GM18517 (cell line): Measurements from ENCODE around the gene CCDC142.
"Not testable (repeated sequence)": the region's sequence is repeated elsewhere in the genome, so short reads cannot be mapped to it uniquely, and the experiment has no call there.

Experiments used
- ATAC-seq: cut with Tn5 transposase; IDR thresholded peaks from one replicate; pipeline ENCODE4 v1.9.1; 2021; ENCODE audit warnings: mild to moderate bottlenecking, moderate library complexity; ENCODE audit not compliant: unreplicated experiment

The CCDC142 gene

GRCh38 chr2:74472086-74472944 is 10.5 kb downstream of the CCDC142 start, which contains the start of gene MRPL53:
Gene MRPL53 (minus strand): TSS chr2:74472680. CDS start chr2:74472660, 20 bp downstream.
- ATAC-seq = peak; percentile 81

- no peak for ATAC-seq
These were observed 11.3 kb downstream of the CCDC142 start for GRCh38 chr2:74471332-74472065.

- ATAC-seq = not testable (repeated sequence)
These were observed 12.1 kb downstream of the CCDC142 start for GRCh38 chr2:74470742-74471141.

- no peak for ATAC-seq
These were observed 18.4 kb downstream of the CCDC142 start for GRCh38 chr2:74464406-74464805.

GRCh38 chr2:74462786-74463105 is 20.1 kb downstream of the CCDC142 start:
- ATAC-seq = no peak

GRCh38 chr2:74462054-74462785 is 20.6 kb downstream of the CCDC142 start:
- no peak for ATAC-seq

- no peak for ATAC-seq
These were observed 21.4 kb downstream of the CCDC142 start for GRCh38 chr2:74461187-74462053.

- not testable (repeated sequence) for ATAC-seq
These were observed 22.6 kb downstream of the CCDC142 start for GRCh38 chr2:74460187-74460586.

GRCh38 chr2:74459503-74460118 is 23.2 kb downstream of the CCDC142 start:
- ATAC-seq = not testable (repeated sequence)

- ATAC-seq = no peak
These were observed 23.8 kb downstream of the CCDC142 start for GRCh38 chr2:74458938-74459363.

GRCh38 chr2:74458132-74458937 is 24.5 kb downstream of the CCDC142 start, which contains the start of gene WBP1:
Gene WBP1 (plus strand): TSS chr2:74458438. CDS start chr2:74458603, 165 bp downstream.
- ATAC-seq = peak; percentile 86

- peak; percentile 25 for ATAC-seq
These were observed 25.2 kb downstream of the CCDC142 start for GRCh38 chr2:74457549-74458131.

- ATAC-seq = no peak
These were observed 25.7 kb downstream of the CCDC142 start for GRCh38 chr2:74457129-74457548.

GRCh38 chr2:74454654-74455511 is 27.9 kb downstream of the CCDC142 start, which contains the start of gene INO80B:
Gene INO80B (plus strand): TSS chr2:74455087. CDS start chr2:74455117, 30 bp downstream.
- ATAC-seq = peak; percentile 46

- no peak for ATAC-seq
These were observed 32.1 kb downstream of the CCDC142 start for GRCh38 chr2:74450570-74451190.

GRCh38 chr2:74448771-74449170 is 34.0 kb downstream of the CCDC142 start:
- ATAC-seq = no peak
